Measurements from ENCODE around the gene NRG2.

The NRG2 gene

GRCh38 chr5:139870677-139871076 is 172.4 kb downstream of the NRG2 start:
- DNase-seq: no peak
- Histone ChIP-seq H3K4me3 (ENCODE audit: low read depth, low read length) (no peak overlapping the region), H3K9me3 (ENCODE audit: severe bottlenecking) (no peaks in the 10 kb centered on the region), H3K27ac (no peak overlapping the region), H3K36me3 (no peaks in the 10 kb centered on the region), H3K27me3 (ENCODE audit: insufficient read depth, low read depth, severe bottlenecking) (no peaks in the 10 kb centered on the region)
- TF ChIP-seq CTCF (IDR thresholded peaks at IDR 0.05; ENCODE audit: low read depth, low read length): no peak

DNA sequence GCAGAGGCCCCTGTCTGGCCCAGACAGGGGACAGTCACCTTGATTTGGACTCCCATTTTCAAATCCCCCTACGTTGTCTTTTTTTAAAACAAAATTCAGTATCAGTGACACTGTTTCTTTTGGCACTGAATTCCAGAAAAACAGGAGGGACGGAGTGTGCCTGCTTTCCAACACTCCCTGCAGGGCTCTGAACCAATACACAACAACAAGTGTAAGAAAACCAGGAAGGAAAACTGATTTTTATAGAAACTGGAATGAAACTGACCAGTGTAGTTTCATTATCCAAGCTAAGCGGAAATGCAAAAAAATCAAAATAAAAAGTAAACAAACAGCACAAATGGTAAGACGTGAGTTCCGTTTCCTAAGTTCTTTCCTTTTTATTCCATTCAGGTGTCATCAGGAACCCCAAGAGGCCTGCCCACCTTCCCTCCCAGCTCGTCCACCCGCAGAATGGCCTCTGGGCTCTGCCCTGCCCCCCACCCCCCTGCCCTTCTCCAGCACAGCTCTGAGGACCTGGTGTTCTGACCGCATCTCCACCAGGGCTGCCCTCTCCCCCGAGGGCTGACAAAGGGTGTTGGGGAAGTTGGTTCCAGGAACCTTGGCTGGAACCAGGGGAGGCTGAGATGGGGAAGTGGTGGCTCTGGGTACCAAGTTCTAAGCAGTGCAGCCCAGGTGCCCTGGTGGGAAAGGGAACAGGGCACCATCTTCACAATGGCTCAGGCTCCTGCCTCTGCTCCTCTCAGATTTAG is 173.9 kb downstream of the NRG2 start:
- DNase-seq: no peak
- Histone ChIP-seq H3K36me3 (no peaks in the 10 kb centered on the region), H3K27me3 (ENCODE audit: insufficient read depth, low read depth, severe bottlenecking) (no peaks in the 10 kb centered on the region), H3K9me3 (ENCODE audit: severe bottlenecking) (no peaks in the 10 kb centered on the region), H3K4me3 (ENCODE audit: low read depth, low read length) (no peak overlapping the region), H3K27ac (no peak overlapping the region)
- no peak for TF ChIP-seq CTCF (IDR thresholded peaks at IDR 0.05; ENCODE audit: low read depth, low read length)

GRCh38 chr5:139867581-139867980 is 175.5 kb downstream of the NRG2 start:
- Histone ChIP-seq H3K27me3 (ENCODE audit: insufficient read depth, low read depth, severe bottlenecking) (no peaks in the 10 kb centered on the region), H3K36me3 (no peaks in the 10 kb centered on the region), H3K4me3 (ENCODE audit: low read depth, low read length) (no peak overlapping the region), H3K27ac (no peak overlapping the region), H3K9me3 (ENCODE audit: severe bottlenecking) (no peaks in the 10 kb centered on the region)
- no peak for DNase-seq
- no peak for TF ChIP-seq CTCF (IDR thresholded peaks at IDR 0.05; ENCODE audit: low read depth, low read length)

DNA sequence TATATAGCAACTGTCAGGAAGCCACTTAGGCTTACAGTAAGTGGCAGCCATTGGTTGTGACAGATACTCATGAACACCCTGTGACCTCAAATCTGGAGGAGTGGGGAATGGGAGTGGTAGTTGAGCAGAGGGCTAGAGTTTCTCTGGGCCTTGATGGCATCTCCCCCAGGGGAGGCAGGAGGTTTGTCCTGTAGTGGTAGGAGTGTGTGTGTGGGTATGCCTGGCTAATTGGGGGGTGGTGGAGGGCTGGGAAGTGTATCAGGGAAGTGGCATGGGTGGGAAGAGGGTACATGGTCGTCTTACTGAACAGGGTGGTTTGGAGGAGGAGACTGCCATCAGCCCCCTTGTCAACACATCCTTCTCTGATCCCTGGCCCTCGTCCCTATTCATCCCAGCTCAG is 176.0 kb downstream of the NRG2 start:
- no peaks in the 10 kb centered on the region for H3K27me3 ChIP-seq (ENCODE audit: insufficient read depth, low read depth, severe bottlenecking)
- TF ChIP-seq CTCF (IDR thresholded peaks at IDR 0.05; ENCODE audit: low read depth, low read length): no peak
- no peak overlapping the region for H3K27ac ChIP-seq
- no peak overlapping the region for H3K4me3 ChIP-seq (ENCODE audit: low read depth, low read length)
- no peaks in the 10 kb centered on the region for H3K36me3 ChIP-seq
- DNase-seq: no peak
- no peaks in the 10 kb centered on the region for H3K9me3 ChIP-seq (ENCODE audit: severe bottlenecking)

DNA sequence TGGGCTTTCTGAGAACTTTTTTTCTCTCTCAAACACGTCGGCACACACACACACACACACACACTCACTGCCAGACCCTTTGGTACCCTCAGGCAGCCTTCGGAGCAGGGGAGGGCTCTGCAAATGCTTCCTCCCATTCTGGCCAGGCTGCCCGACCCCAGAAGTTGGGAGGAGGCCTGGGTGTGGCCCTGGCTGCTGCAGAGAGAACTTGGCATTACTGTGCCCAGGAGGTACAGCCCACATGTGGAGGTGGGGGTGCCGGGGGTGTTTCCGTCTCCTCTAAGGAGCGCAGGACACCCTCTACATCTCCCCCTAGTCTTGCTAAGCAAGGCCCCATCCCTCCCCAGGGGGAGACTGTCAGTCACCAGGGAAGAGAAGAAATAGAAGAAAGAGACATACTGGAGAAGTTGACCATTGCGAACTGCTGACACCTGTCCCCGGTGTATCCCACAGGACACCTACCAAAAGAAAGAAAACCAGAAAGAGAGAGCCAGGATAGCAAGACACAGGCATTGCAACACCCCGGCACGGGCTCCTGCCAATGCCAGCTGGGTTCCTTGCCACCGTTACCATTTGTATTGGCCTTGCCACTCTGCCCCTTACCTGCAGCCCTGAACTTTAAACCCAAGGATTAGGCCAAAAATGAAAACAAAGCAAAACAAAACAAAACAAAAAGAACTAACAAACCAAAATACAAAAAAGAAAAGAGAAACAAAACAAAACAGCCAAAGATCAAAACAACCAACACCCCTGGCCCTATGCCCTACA is 178.2 kb downstream of the NRG2 start:
- no peak overlapping the region for H3K27ac ChIP-seq
- H3K36me3 ChIP-seq: no peaks in the 10 kb centered on the region
- H3K9me3 ChIP-seq (ENCODE audit: severe bottlenecking): no peaks in the 10 kb centered on the region
- TF ChIP-seq CTCF (IDR thresholded peaks at IDR 0.05; ENCODE audit: low read depth, low read length): no peak
- no peak for DNase-seq
- H3K4me3 ChIP-seq (ENCODE audit: low read depth, low read length): no peak overlapping the region
- no peaks in the 10 kb centered on the region for H3K27me3 ChIP-seq (ENCODE audit: insufficient read depth, low read depth, severe bottlenecking)

All from WERI-Rb-1 (cell line).